ENCODE measurements around the gene CCDC159.
"Not testable (repeated sequence)": the region's sequence is repeated elsewhere in the genome, so short reads cannot be mapped to it uniquely, and the experiment has no call there.

The CCDC159 gene

DNA sequence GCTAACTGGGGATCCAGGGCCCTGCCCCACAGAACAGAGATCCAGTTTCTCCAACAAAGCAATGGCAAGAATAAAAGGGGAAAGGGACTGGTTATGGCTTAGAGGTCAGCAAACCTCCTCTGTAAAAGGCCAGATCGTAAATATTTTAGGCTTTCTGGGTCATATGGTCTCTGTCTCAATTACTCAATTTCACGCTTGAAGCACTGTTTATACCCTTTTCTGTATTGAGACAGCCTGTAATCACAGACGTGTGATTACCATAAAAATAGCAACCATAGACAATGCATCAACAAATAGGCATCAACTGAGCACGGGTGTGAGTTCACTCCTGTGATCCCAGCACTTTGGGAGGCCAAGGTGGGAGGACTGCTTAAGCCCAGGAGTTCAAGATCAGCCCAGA, 16.2 kb upstream of the CCDC159 start:
- TF ChIP-seq, protein P1, sequence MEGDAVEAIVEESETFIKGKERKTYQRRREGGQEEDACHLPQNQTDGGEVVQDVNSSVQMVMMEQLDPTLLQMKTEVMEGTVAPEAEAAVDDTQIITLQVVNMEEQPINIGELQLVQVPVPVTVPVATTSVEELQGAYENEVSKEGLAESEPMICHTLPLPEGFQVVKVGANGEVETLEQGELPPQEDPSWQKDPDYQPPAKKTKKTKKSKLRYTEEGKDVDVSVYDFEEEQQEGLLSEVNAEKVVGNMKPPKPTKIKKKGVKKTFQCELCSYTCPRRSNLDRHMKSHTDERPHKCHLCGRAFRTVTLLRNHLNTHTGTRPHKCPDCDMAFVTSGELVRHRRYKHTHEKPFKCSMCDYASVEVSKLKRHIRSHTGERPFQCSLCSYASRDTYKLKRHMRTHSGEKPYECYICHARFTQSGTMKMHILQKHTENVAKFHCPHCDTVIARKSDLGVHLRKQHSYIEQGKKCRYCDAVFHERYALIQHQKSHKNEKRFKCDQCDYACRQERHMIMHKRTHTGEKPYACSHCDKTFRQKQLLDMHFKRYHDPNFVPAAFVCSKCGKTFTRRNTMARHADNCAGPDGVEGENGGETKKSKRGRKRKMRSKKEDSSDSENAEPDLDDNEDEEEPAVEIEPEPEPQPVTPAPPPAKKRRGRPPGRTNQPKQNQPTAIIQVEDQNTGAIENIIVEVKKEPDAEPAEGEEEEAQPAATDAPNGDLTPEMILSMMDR (IDR thresholded peaks at IDR 0.05; ENCODE audit: low read depth, low read length), result no peak
- no peak for DNase-seq (ENCODE audit: low read depth in 2 of 2)
- H3K4me3 ChIP-seq (replicated peaks in 1 of 2; ENCODE audit: low read depth in 2 of 2, low read length in 2 of 2), result no peak overlapping the region

DNA sequence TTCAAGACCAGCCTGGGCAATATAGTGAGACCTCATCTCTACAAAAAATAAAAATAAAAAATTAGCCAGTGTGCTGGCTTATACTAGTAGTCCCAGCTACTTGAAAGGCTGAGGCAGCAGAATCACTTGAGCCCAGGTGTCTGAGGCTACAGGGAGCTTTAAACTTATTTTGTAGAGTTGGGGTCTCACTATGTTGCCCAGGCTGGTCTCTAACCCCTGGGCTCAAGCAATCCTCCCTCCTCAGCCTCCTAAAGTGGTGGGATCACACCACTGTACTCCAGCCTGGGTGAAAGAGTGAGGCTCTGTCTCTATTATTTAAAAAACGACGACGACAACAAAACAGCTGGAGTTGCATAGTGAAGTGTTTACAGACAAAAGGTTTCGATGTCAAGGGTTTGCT, 14.8 kb upstream of the CCDC159 start:
- DNase-seq (ENCODE audit: low read depth in 2 of 2), result no peak
- TF ChIP-seq, protein P1 (IDR thresholded peaks at IDR 0.05; ENCODE audit: low read depth, low read length), result no peak

DNA sequence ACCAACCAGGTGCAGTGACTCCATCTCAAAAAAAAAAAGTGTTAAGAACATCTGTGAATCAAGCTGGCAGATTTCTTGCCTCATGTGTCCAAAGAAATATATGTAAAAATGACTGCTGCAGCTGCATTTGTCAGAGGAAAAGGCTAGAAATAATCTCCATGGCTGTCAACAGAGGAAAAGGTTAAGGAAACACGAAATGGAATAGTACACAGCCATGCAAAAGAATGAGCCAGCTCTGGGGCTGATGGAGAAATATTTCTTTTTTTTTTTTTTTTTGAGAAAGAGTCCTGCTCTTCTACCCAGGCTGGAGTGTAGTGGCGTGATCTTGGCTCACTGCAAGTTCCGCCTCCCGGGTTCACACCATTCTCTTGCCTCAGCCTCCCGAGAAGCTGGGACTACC, 13.5 kb upstream of the CCDC159 start:
- H3K4me3 ChIP-seq (replicated peaks in 1 of 2; ENCODE audit: low read depth in 2 of 2, low read length in 2 of 2), result no peak overlapping the region
- TF ChIP-seq, protein P1 (IDR thresholded peaks at IDR 0.05; ENCODE audit: low read depth, low read length), result no peak
- no peak for DNase-seq (ENCODE audit: low read depth in 2 of 2)

More for the DNA sequence above, 14.8 kb upstream of the CCDC159 start:
- no peak overlapping the region for H3K4me3 ChIP-seq (replicated peaks in 1 of 2; ENCODE audit: low read depth in 2 of 2, low read length in 2 of 2)

DNA sequence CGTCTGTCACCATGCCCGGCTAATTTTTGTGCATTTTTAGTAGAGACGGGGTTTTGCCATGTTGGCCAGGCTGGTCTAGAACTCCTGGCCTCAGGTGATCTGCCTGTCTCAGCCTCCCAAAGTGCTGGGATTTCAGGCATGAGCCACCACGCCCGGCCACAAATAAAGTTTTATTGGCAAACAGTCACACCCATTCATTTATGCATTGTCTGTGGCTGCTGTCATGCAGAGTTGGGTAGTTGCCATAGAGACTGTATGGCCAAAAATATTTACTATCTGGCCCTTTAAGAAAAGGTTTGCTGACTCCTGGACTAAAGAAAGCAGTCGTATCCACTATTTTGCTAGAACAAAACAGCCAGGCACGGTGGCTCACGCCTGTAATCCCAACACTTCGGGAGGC, 12.5 kb upstream of the CCDC159 start:
- H3K4me3 ChIP-seq (replicated peaks in 1 of 2; ENCODE audit: low read depth in 2 of 2, low read length in 2 of 2), result not testable (repeated sequence)
- DNase-seq (ENCODE audit: low read depth in 2 of 2), result peak in 1 of 2 donors; percentile 50

DNA sequence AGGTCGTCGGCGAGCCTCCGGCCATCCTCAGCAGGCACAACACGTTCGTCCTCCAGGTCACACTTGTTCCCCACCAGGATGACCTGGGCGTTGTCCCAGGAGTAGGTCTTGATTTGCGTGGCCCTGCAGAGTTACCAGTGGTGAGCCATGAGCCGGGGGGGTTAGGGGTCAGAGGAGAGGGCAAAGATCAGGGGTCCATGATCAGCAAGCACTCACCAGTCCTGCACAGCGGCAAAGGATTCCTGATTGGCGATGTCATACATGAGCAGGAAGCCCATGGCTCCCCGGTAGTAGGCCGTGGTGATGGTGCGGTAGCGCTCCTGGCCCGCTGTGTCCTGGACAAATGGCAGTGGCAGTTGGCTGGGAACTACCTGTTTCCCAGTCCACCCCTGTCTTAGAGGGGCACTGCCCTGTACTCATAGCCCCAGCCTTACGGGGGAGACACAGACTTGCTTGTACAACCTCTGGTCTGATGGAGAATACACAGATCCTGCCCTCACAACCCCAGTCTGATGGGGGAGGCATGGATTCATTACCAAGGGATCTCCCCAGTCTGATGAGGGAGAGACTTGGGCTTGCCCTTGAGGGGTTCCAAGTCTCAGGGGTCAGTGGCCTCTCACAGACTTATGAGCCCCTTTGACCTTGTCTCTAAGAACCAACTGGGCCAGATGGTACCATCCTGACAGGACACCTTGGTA, 10.7 kb upstream of the CCDC159 start:
- no peak overlapping the region for H3K4me3 ChIP-seq (replicated peaks in 1 of 2; ENCODE audit: low read depth in 2 of 2, low read length in 2 of 2)
- TF ChIP-seq, protein P1 (IDR thresholded peaks at IDR 0.05; ENCODE audit: low read depth, low read length), result no peak
- DNase-seq (ENCODE audit: low read depth in 2 of 2), result no peak

DNA sequence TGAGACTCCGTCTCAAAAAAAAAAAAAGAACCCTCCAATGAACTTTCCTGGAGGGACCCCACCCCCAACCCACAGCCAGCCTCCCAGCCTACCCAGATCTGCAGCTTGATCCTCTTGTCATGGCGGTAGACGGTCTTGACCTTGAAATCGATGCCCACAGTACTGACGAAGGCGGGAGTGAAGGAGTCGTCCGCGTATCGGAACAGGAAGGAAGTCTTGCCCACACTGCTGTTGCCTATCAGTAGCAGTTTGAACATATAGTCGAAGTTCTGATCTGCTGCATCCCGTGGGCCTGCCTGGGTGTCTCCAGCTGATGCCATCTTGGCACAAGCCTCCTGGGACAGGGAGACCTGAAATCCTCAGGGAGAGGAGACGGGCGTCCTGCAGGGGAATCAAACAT, 9.2 kb upstream of the CCDC159 start:
- H3K4me3 ChIP-seq (replicated peaks in 1 of 2; ENCODE audit: low read depth in 2 of 2, low read length in 2 of 2), result no peak overlapping the region
- TF ChIP-seq, protein P1 (IDR thresholded peaks at IDR 0.05; ENCODE audit: low read depth, low read length), result no peak
- DNase-seq (ENCODE audit: low read depth in 2 of 2), result no peak

DNA sequence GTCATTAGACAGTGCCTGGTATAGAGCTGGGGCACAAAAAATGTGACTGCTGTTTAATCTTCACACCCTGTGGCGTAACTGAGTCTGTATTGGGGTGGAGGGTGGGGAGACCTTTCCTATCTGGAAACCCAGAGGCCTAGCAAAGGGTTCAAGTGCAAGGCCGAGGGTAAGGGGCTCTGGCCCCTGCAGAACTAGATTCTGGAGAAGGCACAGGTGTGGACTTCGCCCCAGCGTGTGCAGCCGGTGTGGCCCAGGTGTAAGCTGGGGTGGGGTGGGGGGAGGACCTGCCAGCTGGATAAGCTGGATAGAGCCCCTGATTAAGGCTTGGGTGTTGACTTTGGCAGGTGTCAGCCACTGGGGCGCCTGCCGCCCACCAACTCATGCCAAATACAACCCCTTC, 8.2 kb upstream of the CCDC159 start:
- H3K4me3 ChIP-seq (replicated peaks in 1 of 2; ENCODE audit: low read depth in 2 of 2, low read length in 2 of 2), result no peak overlapping the region
- TF ChIP-seq, protein P1 (IDR thresholded peaks at IDR 0.05; ENCODE audit: low read depth, low read length), result no peak

More for the DNA sequence above, 8.2 kb upstream of the CCDC159 start:
- DNase-seq (ENCODE audit: low read depth in 2 of 2), result no peak
